ENCODE measurements around the gene MXD3. TPM values are rescaled to one million over a fixed set of nuclear protein-coding genes. Genes with fewer than 3 reads are reported as not detected.

Gene MXD3
- total RNA-seq, 5 donors from 2014 or later (not counting 1 experiment from before 2014, with no cell fraction given) = 9.3 to 15.2 (median 12.4) TPM

GRCh38 chr5:177300236-177300880 lies 11.3 kb downstream of the MXD3 start:
- Histone ChIP-seq H3K4me3 (ENCODE audit: control insufficient read depth in 1 of 2, extremely low read depth in 1 of 2, low read length in 1 of 2) (no peak overlapping the region), H3K27me3 (replicated peaks in 1 of 2; ENCODE audit: control insufficient read depth in 2 of 2, extremely low read depth in 1 of 2, insufficient read depth in 2 of 2, low read length in 1 of 2) (no peaks in the 10 kb centered on the region), H3K27ac (ENCODE audit: low read length) (peak overlapping the region; percentile 73), H3K9me3 (no peaks in the 10 kb centered on the region), H3K36me3 (ENCODE audit: control insufficient read depth in 2 of 2, extremely low read depth in 1 of 2, insufficient read depth in 1 of 2, low read length in 1 of 2) (peaks cover 0 to 17% of the 10 kb centered on the region in 2 donors), H3K4me1 (ENCODE audit: control insufficient read depth in 1 of 2, extremely low read depth in 1 of 2, insufficient read depth in 2 of 2, low read length in 2 of 2) (peaks cover 31 to 74% of the 10 kb centered on the region in 2 experiments)
- ChIA-PET CTCF (interaction anchor here (1.3 to 1.6 kb wide), 2 partner anchors 10 kb away, joined by 3 to 6 read pairs; no protein-coding TSS in a partner anchor), POLR2A (no interaction called here)
- Mint-ChIP-seq H3K4me1 (peaks cover 74 to 81% (median 80%) of the 10 kb centered on the region in 3 donors), H3K27ac (peak overlapping the region; percentile 93 to 94), H3K27me3 (no peaks in the 10 kb centered on the region), H3K9me3 (no peaks in the 10 kb centered on the region), H3K36me3 (peaks cover 13% of the 10 kb centered on the region), H3K4me3 (peak overlapping the region; percentile 57 to 92 (median 57))
- DNase-seq (peak in 32 of 35 experiments; percentile 26 to 81 (median 54)), ATAC-seq (replicated peaks in 1 of 4) (peak; percentile 7 to 62 (median 30))
- WGBS (ENCODE audit: insufficient coverage) = 0% methylated on average over 2 of the region's 4 CpGs

- Mint-ChIP-seq H3K4me1 (peaks cover 73 to 79% (median 78%) of the 10 kb centered on the region in 3 donors), H3K36me3 (peaks cover 12% of the 10 kb centered on the region), H3K27me3 (no peaks in the 10 kb centered on the region), H3K4me3 (peak overlapping the region in 1 of 3 donors; percentile 92), H3K9me3 (no peaks in the 10 kb centered on the region), H3K27ac (peak overlapping the region; percentile 87 to 88)
- CTCF ChIA-PET = interaction anchor here (0.6 to 1.6 kb wide), 4 partner anchors 10 to 73 kb away, joined by 3 to 6 read pairs (median 4); no protein-coding TSS in a partner anchor
- H3K4me1 ChIP-seq (ENCODE audit: control insufficient read depth in 1 of 2, extremely low read depth in 1 of 2, insufficient read depth in 2 of 2, low read length in 2 of 2) = peaks cover 31 to 68% of the 10 kb centered on the region in 2 experiments
- ATAC-seq (replicated peaks in 1 of 4) (no peak), DNase-seq (no peak)
- POLR2A ChIA-PET = no interaction called here
- WGBS (ENCODE audit: insufficient coverage) = 89% methylated on average over 3 of the region's 9 CpGs
- peaks cover 0 to 23% of the 10 kb centered on the region in 2 donors for H3K36me3 ChIP-seq (ENCODE audit: control insufficient read depth in 2 of 2, extremely low read depth in 1 of 2, insufficient read depth in 1 of 2, low read length in 1 of 2)
- H3K27me3 ChIP-seq (replicated peaks in 1 of 2; ENCODE audit: control insufficient read depth in 2 of 2, extremely low read depth in 1 of 2, insufficient read depth in 2 of 2, low read length in 1 of 2) = no peaks in the 10 kb centered on the region
- H3K9me3 ChIP-seq = no peaks in the 10 kb centered on the region
- H3K4me3 ChIP-seq (ENCODE audit: control insufficient read depth in 1 of 2, extremely low read depth in 1 of 2, low read length in 1 of 2) = no peak overlapping the region
- H3K27ac ChIP-seq (ENCODE audit: low read length) = peak overlapping the region; percentile 73
Measured at GRCh38 chr5:177299697-177300096, 12.0 kb downstream of the MXD3 start.

- H3K4me1 Mint-ChIP-seq = peaks cover 64 to 71% (median 67%) of the 10 kb centered on the region in 3 donors
- H3K4me3 ChIP-seq (ENCODE audit: control insufficient read depth in 1 of 2, extremely low read depth in 1 of 2, low read length in 1 of 2) = no peak overlapping the region
- no peak overlapping the region for H3K4me3 Mint-ChIP-seq
- peaks cover 28% of the 10 kb centered on the region for H3K36me3 Mint-ChIP-seq
- no peaks in the 10 kb centered on the region for H3K9me3 ChIP-seq
- H3K4me1 ChIP-seq (ENCODE audit: control insufficient read depth in 1 of 2, extremely low read depth in 1 of 2, insufficient read depth in 2 of 2, low read length in 2 of 2) = peaks cover 29 to 56% of the 10 kb centered on the region in 2 experiments
- H3K27me3 Mint-ChIP-seq = no peaks in the 10 kb centered on the region
- peaks cover 6 to 38% of the 10 kb centered on the region in 2 donors for H3K36me3 ChIP-seq (ENCODE audit: control insufficient read depth in 2 of 2, extremely low read depth in 1 of 2, insufficient read depth in 1 of 2, low read length in 1 of 2)
- ChIA-PET CTCF (no interaction called here), POLR2A (no interaction called here)
- no peak for DNase-seq
- H3K9me3 Mint-ChIP-seq = no peaks in the 10 kb centered on the region
- no peak for ATAC-seq (replicated peaks in 1 of 4)
- H3K27me3 ChIP-seq (replicated peaks in 1 of 2; ENCODE audit: control insufficient read depth in 2 of 2, extremely low read depth in 1 of 2, insufficient read depth in 2 of 2, low read length in 1 of 2) = no peaks in the 10 kb centered on the region
- peak overlapping the region; percentile 21 for H3K27ac ChIP-seq (ENCODE audit: low read length)
- peak overlapping the region in 1 of 2 donors; percentile 58 for H3K27ac Mint-ChIP-seq
- 83% methylated on average over 2 of the region's 2 CpGs for WGBS (ENCODE audit: insufficient coverage)
Measured at GRCh38 chr5:177297922-177298321, 13.8 kb downstream of the MXD3 start.

- WGBS (ENCODE audit: insufficient coverage) = 37% methylated on average over 3 of the region's 4 CpGs
- peaks cover 41% of the 10 kb centered on the region for H3K36me3 Mint-ChIP-seq
- ATAC-seq (replicated peaks in 1 of 4) (peak in 2 of 4 experiments; percentile 52 to 58), DNase-seq (no peak)
- peak overlapping the region; percentile 17 for H3K27ac ChIP-seq (ENCODE audit: low read length)
- ChIA-PET CTCF (no interaction called here), POLR2A (no interaction called here)
- H3K4me3 Mint-ChIP-seq = peak overlapping the region in 1 of 3 donors; percentile 31
- no peak overlapping the region for H3K4me3 ChIP-seq (ENCODE audit: control insufficient read depth in 1 of 2, extremely low read depth in 1 of 2, low read length in 1 of 2)
- no peaks in the 10 kb centered on the region for H3K27me3 Mint-ChIP-seq
- H3K9me3 Mint-ChIP-seq = no peaks in the 10 kb centered on the region
- peak overlapping the region; percentile 83 to 86 for H3K27ac Mint-ChIP-seq
- no peaks in the 10 kb centered on the region for H3K27me3 ChIP-seq (replicated peaks in 1 of 2; ENCODE audit: control insufficient read depth in 2 of 2, extremely low read depth in 1 of 2, insufficient read depth in 2 of 2, low read length in 1 of 2)
- peaks cover 53 to 57% (median 56%) of the 10 kb centered on the region in 3 donors for H3K4me1 Mint-ChIP-seq
- H3K36me3 ChIP-seq (ENCODE audit: control insufficient read depth in 2 of 2, extremely low read depth in 1 of 2, insufficient read depth in 1 of 2, low read length in 1 of 2) = peaks cover 10 to 51% of the 10 kb centered on the region in 2 donors
- peaks cover 21 to 43% of the 10 kb centered on the region in 2 experiments for H3K4me1 ChIP-seq (ENCODE audit: control insufficient read depth in 1 of 2, extremely low read depth in 1 of 2, insufficient read depth in 2 of 2, low read length in 2 of 2)
- H3K9me3 ChIP-seq = no peaks in the 10 kb centered on the region
Measured at GRCh38 chr5:177296581-177296980, 15.1 kb downstream of the MXD3 start.

GRCh38 chr5:177295924-177296323 lies 15.8 kb downstream of the MXD3 start:
- Mint-ChIP-seq H3K4me1 (peaks cover 46 to 53% (median 49%) of the 10 kb centered on the region in 3 donors), H3K27me3 (no peaks in the 10 kb centered on the region), H3K27ac (peak overlapping the region; percentile 83 to 86), H3K9me3 (no peaks in the 10 kb centered on the region), H3K36me3 (peaks cover 43% of the 10 kb centered on the region), H3K4me3 (peak overlapping the region in 1 of 3 donors; percentile 31)
- Histone ChIP-seq H3K27me3 (replicated peaks in 1 of 2; ENCODE audit: control insufficient read depth in 2 of 2, extremely low read depth in 1 of 2, insufficient read depth in 2 of 2, low read length in 1 of 2) (no peaks in the 10 kb centered on the region), H3K4me3 (ENCODE audit: control insufficient read depth in 1 of 2, extremely low read depth in 1 of 2, low read length in 1 of 2) (no peak overlapping the region), H3K36me3 (ENCODE audit: control insufficient read depth in 2 of 2, extremely low read depth in 1 of 2, insufficient read depth in 1 of 2, low read length in 1 of 2) (peaks cover 10 to 56% of the 10 kb centered on the region in 2 donors), H3K9me3 (no peaks in the 10 kb centered on the region), H3K27ac (ENCODE audit: low read length) (peak overlapping the region; percentile 17), H3K4me1 (ENCODE audit: control insufficient read depth in 1 of 2, extremely low read depth in 1 of 2, insufficient read depth in 2 of 2, low read length in 2 of 2) (peaks cover 18 to 36% of the 10 kb centered on the region in 2 experiments)
- no peak for DNase-seq
- POLR2A ChIA-PET = no interaction called here
- CTCF ChIA-PET = no interaction called here
- 83% methylated on average over 9 of the region's 9 CpGs for WGBS (ENCODE audit: insufficient coverage)
- no peak for ATAC-seq (replicated peaks in 1 of 4)

- Mint-ChIP-seq H3K36me3 (peaks cover 46% of the 10 kb centered on the region), H3K9me3 (no peaks in the 10 kb centered on the region), H3K4me1 (peaks cover 34 to 42% (median 38%) of the 10 kb centered on the region in 3 donors), H3K27me3 (no peaks in the 10 kb centered on the region), H3K27ac (peak overlapping the region; percentile 43 to 86), H3K4me3 (no peak overlapping the region)
- POLR2A ChIA-PET = no interaction called here
- Histone ChIP-seq H3K27ac (ENCODE audit: low read length) (no peak overlapping the region), H3K4me3 (ENCODE audit: control insufficient read depth in 1 of 2, extremely low read depth in 1 of 2, low read length in 1 of 2) (no peak overlapping the region), H3K9me3 (no peaks in the 10 kb centered on the region), H3K36me3 (ENCODE audit: control insufficient read depth in 2 of 2, extremely low read depth in 1 of 2, insufficient read depth in 1 of 2, low read length in 1 of 2) (peaks cover 14 to 61% of the 10 kb centered on the region in 2 donors), H3K4me1 (ENCODE audit: control insufficient read depth in 1 of 2, extremely low read depth in 1 of 2, insufficient read depth in 2 of 2, low read length in 2 of 2) (peaks cover 12 to 24% of the 10 kb centered on the region in 2 experiments), H3K27me3 (replicated peaks in 1 of 2; ENCODE audit: control insufficient read depth in 2 of 2, extremely low read depth in 1 of 2, insufficient read depth in 2 of 2, low read length in 1 of 2) (no peaks in the 10 kb centered on the region)
- WGBS (ENCODE audit: insufficient coverage) = 100% methylated on average over 3 of the region's 3 CpGs
- ATAC-seq (replicated peaks in 1 of 4) (no peak), DNase-seq (no peak)
- CTCF ChIA-PET = interaction anchor here in 1 of 2 donors (0.6 kb wide), 1 partner anchor 21 kb away, joined by 4 read pairs; no protein-coding TSS in a partner anchor
Measured at GRCh38 chr5:177294632-177295031, 17.1 kb downstream of the MXD3 start.
